GM10248 (cell line): ENCODE data around the gene DPPA2.

ENCODE experiments used
- CTCF ChIA-PET: fragments of 300-600 bp; sonication (Branson Sonifier 250); formaldehyde crosslinking; extraction: SDS; loops from one replicate; lab custom pipeline; 2021; ENCODE audit warnings: antibody characterized with exemption; lab: Yijun Ruan, JAX
- POLR2A ChIA-PET: fragments of 350-650 bp; sonication (Branson Sonifier 250); formaldehyde crosslinking; extraction: SDS; loops from one replicate; lab custom pipeline; 2020; ENCODE audit warnings: antibody characterized with exemption; lab: Yijun Ruan, JAX
- DNase-seq: peaks from one replicate; pipeline ENCODE4 v3.0.0; 2012; ENCODE audit errors: extremely low spot score
- TF ChIP-seq, protein P1 (sequence below): IDR thresholded peaks from 2 replicates; pipeline ENCODE4 v1.5.1; 2012; ENCODE audit warnings: mild to moderate bottlenecking, low read depth; ENCODE audit errors: extremely low read depth, missing control alignments, control extremely low read depth

DPPA2 gene

DNA sequence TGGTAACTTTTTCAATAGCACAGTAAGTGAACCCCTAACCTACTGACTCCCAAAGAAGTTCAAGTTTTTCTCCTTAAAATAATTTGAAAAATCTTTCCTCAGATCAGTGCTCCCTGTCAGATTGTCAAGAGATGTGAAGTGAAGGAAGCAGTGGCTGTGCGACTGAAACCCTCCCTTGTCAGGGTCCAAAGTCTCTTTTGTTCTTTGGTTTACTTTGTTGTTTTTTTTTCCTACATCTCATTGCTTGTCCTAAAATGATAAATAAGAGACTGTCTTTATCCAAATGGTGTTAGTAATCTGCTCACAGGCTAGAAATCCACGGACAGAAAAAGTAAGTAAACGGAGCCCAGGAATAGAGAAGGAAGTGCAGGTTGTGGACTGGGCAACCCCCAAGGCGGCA lies 22.0 kb upstream of the DPPA2 start:
- no peak for DNase-seq
- TF ChIP-seq, protein P1, sequence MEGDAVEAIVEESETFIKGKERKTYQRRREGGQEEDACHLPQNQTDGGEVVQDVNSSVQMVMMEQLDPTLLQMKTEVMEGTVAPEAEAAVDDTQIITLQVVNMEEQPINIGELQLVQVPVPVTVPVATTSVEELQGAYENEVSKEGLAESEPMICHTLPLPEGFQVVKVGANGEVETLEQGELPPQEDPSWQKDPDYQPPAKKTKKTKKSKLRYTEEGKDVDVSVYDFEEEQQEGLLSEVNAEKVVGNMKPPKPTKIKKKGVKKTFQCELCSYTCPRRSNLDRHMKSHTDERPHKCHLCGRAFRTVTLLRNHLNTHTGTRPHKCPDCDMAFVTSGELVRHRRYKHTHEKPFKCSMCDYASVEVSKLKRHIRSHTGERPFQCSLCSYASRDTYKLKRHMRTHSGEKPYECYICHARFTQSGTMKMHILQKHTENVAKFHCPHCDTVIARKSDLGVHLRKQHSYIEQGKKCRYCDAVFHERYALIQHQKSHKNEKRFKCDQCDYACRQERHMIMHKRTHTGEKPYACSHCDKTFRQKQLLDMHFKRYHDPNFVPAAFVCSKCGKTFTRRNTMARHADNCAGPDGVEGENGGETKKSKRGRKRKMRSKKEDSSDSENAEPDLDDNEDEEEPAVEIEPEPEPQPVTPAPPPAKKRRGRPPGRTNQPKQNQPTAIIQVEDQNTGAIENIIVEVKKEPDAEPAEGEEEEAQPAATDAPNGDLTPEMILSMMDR: no peak
- ChIA-PET POLR2A (no interaction called here), CTCF (no interaction called here)

DNA sequence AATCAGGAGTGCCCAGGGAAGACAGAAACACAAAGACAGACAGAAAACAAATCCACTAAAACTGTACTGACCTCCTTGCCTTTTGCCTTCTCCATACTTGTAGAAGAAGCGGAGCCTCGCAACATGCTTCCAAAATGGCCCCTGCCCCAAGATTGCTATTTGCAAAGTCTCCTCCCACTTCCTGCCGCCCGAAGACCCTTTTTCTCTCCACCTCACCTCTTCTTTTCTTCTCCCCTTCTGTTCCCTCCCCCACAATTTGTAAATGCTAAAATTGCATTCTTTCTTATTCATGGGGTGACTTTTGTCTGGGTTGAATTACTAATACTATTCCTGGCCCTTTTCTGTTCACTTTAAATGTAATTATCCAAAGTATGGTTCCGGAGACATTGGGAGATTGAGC lies 21.1 kb upstream of the DPPA2 start, which contains the start of gene DPPA4:
Gene DPPA4 (minus strand): TSS at position 154 of the 400 bp plus-strand sequence. CDS start 29 bp downstream, at position 125.
- ChIA-PET POLR2A (no interaction called here), CTCF (no interaction called here)
- no peak for DNase-seq
- TF ChIP-seq, protein P1: no peak

DNA sequence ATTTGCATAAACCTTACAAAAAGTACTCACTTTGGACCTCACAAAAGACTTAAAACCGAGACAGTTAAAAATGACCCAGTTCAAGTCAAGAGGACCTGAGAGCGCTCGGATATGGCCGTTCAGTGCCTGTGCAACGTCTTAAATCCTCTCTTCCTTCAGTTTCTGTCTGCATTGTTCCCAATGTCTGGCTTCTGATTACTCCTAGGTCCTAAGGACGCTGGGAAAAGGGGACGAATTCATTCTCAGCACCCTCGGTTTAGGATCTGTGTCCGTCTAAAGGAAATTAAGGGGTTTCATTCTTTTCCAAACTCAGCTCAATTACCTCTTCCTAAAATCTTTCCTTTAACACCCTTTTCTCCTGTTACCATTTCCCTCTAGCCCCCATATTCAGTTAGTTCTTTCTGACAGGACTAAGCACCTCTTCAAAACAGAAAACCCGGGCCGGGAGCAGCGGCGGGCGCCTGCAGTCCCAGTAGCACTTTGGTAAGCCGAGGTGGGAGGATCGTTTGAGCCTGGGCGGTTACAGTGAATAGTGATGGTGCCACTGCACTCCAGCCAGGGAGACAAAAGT lies 20.1 kb upstream of the DPPA2 start:
- TF ChIP-seq, protein P1: no peak
- ChIA-PET CTCF (interaction anchor here (1.4 kb wide), 1 partner anchor 9 kb away, joined by 3 read pairs; no protein-coding TSS in a partner anchor), POLR2A (no interaction called here)
- no peak for DNase-seq

DNA sequence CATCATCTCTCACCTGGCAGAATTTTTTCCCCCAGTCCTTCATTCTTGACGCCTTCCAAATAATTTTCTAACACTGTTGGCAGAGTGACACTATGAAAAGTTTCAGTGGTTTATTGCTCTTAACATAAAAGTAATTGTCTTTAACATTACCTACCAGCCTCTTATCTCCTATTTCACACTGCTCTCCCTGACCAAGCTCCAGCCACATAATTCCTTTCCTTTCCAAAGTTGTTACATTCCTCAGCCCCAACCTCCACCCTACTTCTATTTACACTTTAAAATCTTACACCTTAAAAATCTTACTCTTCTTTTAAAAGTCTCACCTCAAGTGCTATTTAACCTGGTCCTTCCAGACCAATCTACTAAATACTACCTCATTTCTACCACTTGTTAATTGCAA lies 18.3 kb upstream of the DPPA2 start:
- no peak for DNase-seq
- ChIA-PET CTCF (no interaction called here), POLR2A (no interaction called here)
- TF ChIP-seq, protein P1: no peak

DNA sequence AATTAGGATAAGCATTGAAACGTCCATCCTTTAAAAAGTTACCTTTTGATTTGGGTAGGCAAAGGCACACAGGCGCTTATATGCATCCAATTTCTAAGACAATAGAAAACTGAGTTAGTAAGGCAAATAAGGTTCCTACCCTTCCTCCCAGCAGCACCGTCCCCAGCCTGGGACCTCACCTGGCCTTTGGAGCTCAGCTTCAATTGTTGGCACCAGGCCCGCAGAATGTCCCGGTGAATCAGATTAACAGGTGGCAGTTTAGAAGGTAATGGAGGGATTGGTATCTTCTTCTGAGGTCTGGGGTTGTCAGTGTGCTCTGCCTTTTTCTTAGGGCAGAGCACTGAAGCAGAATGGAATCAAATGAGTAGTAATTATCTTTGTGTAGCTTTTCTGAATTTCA lies 15.4 kb upstream of the DPPA2 start:
- TF ChIP-seq, protein P1: no peak
- CTCF ChIA-PET: no interaction called here
- POLR2A ChIA-PET: no interaction called here
- DNase-seq: no peak

DNA sequence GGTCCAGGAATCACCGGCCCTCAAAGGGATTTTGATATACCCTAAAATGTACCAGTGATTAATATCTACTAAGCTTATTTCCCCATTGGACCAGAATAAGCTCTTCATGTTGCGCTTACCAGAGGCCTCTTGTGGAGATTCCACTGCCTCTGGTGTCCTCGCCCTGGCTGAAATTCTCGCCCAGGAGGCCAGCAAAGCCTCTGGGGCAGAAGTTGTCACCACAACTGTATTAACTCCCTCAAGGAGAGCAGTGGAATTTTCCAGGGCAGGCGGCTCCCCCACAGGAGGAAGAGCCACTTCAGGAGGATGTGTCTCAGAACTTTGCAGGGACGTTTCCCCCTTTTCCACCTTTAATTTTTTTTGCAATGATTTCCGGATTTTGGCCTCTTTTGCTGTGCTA lies 14.1 kb upstream of the DPPA2 start:
- TF ChIP-seq, protein P1: no peak
- no peak for DNase-seq
- ChIA-PET POLR2A (no interaction called here), CTCF (no interaction called here)
